NCI-H524 (cell line): ENCODE data around the gene BCAS2.

ENCODE experiments used
- DNase-seq, 2 experiments: peaks; one replicate each; lab custom pipeline; 2025; lab: John Stamatoyannopoulos, UW

Gene BCAS2

GRCh38 chr1:114558544-114558943, 22.9 kb downstream of the BCAS2 start:
- DNase-seq = peak in 1 of 2 experiments; percentile 27

- peak; percentile 62 to 88 for DNase-seq
Observed at GRCh38 chr1:114554577-114554976, 26.8 kb downstream of the BCAS2 start.

- no peak for DNase-seq
Observed at GRCh38 chr1:114552106-114552639, 29.2 kb downstream of the BCAS2 start.

GRCh38 chr1:114551400-114551799, 30.0 kb downstream of the BCAS2 start:
- no peak for DNase-seq

GRCh38 chr1:114550336-114550735, 31.1 kb downstream of the BCAS2 start:
- DNase-seq = no peak

GRCh38 chr1:114549137-114549536, 32.3 kb downstream of the BCAS2 start:
- DNase-seq = no peak

GRCh38 chr1:114547076-114547475, 34.3 kb downstream of the BCAS2 start:
- DNase-seq = no peak

GRCh38 chr1:114545796-114546195, 35.6 kb downstream of the BCAS2 start:
- DNase-seq = no peak

GRCh38 chr1:114545315-114545714, 36.1 kb downstream of the BCAS2 start:
- DNase-seq = no peak

- no peak for DNase-seq
Observed at GRCh38 chr1:114540821-114541220, 40.6 kb downstream of the BCAS2 start.

- no peak for DNase-seq
Observed at GRCh38 chr1:114540272-114540671, 41.1 kb downstream of the BCAS2 start.

- no peak for DNase-seq
Observed at GRCh38 chr1:114536043-114536442, 45.4 kb downstream of the BCAS2 start.

- DNase-seq = no peak
Observed at GRCh38 chr1:114535401-114535800, 46.0 kb downstream of the BCAS2 start.

GRCh38 chr1:114531094-114531493, 50.3 kb downstream of the BCAS2 start:
- DNase-seq = no peak

- DNase-seq = no peak
Observed at GRCh38 chr1:114530224-114530623, 51.2 kb downstream of the BCAS2 start.

GRCh38 chr1:114524944-114525343, 56.5 kb downstream of the BCAS2 start:
- peak; percentile 6 to 34 for DNase-seq

- no peak for DNase-seq
Observed at GRCh38 chr1:114522264-114522575, 59.2 kb downstream of the BCAS2 start.

- no peak for DNase-seq
Observed at GRCh38 chr1:114521396-114522263, 59.8 kb downstream of the BCAS2 start.
